A673 (cell line): ENCODE measurements around the gene TMC1. TPM values are rescaled to one million over a fixed set of nuclear protein-coding genes. Genes with fewer than 3 reads are reported as not detected.

Experiments
- BruUV-seq: library from RNA; stranded (reverse); fragments of 400-500 nt; replicated peaks from 2 replicates; lab custom pipeline; 2021; lab: Mats Ljungman, UMichigan
- CTCF ChIA-PET: fragments of 300-600 bp; sonication (Branson Sonifier 250); formaldehyde crosslinking; loops from one replicate; lab custom pipeline; 2022; ENCODE audit warnings: antibody characterized with exemption; lab: Charles Lee
- POLR2A ChIA-PET: fragments of 300-600 bp; sonication (Branson Sonifier 250); formaldehyde crosslinking; loops from one replicate; lab custom pipeline; 2022; ENCODE audit warnings: antibody characterized with exemption; ENCODE audit not compliant: low non-redundant PET; lab: Charles Lee
- DNase-seq: peaks from one replicate; pipeline ENCODE4 v3.0.0-alpha.2; 2015; ENCODE audit warnings: low spot score
- H3K27ac ChIP-seq: fragments of 200-600 bp; sonication (generic); 2 replicates; pipeline ENCODE4 v1.5.1; 2016; ENCODE audit warnings: mixed run types, low read depth, mild to moderate bottlenecking, mixed read lengths, antibody characterized with exemption, low read length; ENCODE audit not compliant: poor library complexity, severe bottlenecking
- H3K27me3 ChIP-seq: fragments of 200-600 bp; sonication (generic); replicated peaks from 2 replicates; pipeline ENCODE4 v1.6.1; 2017; ENCODE audit warnings: mixed run types, low read depth, mild to moderate bottlenecking, mixed read lengths, antibody characterized with exemption, low read length; ENCODE audit not compliant: insufficient read depth, poor library complexity
- H3K36me3 ChIP-seq: fragments of 200-600 bp; sonication (generic); 2 replicates; pipeline ENCODE4 v1.6.1; 2016; ENCODE audit warnings: mixed run types, mild to moderate bottlenecking, mixed read lengths, antibody characterized with exemption, low read length; ENCODE audit not compliant: insufficient read depth, poor library complexity, severe bottlenecking
- H3K4me1 ChIP-seq: fragments of 200-600 bp; sonication (generic); 2 replicates; pipeline ENCODE4 v1.6.1; 2017; ENCODE audit warnings: mixed run types, mild to moderate bottlenecking, mixed read lengths, antibody characterized with exemption, low read length; ENCODE audit not compliant: insufficient read depth, poor library complexity, severe bottlenecking
- H3K4me3 ChIP-seq: fragments of 200-600 bp; sonication (generic); 2 replicates; pipeline ENCODE4 v1.5.1; 2016; ENCODE audit warnings: low read depth, mixed run types, mild to moderate bottlenecking, mixed read lengths, low read length; ENCODE audit not compliant: poor library complexity, severe bottlenecking
- H3K9me3 ChIP-seq: fragments of 200-600 bp; sonication (generic); 2 replicates; pipeline ENCODE4 v1.6.1; 2016; ENCODE audit warnings: mixed run types, low read depth, mild to moderate bottlenecking, mixed read lengths, antibody characterized with exemption, low read length; ENCODE audit not compliant: poor library complexity, severe bottlenecking
- CTCF ChIP-seq: fragments of 300-800, 200-600 bp; sonication (generic); conservative IDR thresholded peaks from 2 replicates; pipeline ENCODE4 v1.5.1; 2017; ENCODE audit warnings: low read depth, mild to moderate bottlenecking, antibody characterized with exemption, low read length, moderate library complexity, mixed read lengths
- EZH2 ChIP-seq: fragments of 200-600 bp; sonication (generic); IDR thresholded peaks from 2 replicates; pipeline ENCODE4 v1.6.1; 2017; ENCODE audit warnings: borderline replicate concordance, low read depth, mild to moderate bottlenecking, mixed read lengths, antibody characterized with exemption, low read length; ENCODE audit not compliant: poor library complexity, severe bottlenecking
- intact Hi-C: fragments of 100-400 bp; cut with micrococcal nuclease; formaldehyde crosslinking; loops from one replicate; pipeline ENCODE4 v1.10.0; 2022; ENCODE audit not compliant: unreplicated experiment
- total RNA-seq: library from RNA; stranded (reverse); gene quantifications from 2 replicates; pipeline ENCODE4 v1.2.3, GENCODE V29; 2021

The TMC1 gene
- total RNA-seq, 1 experiment from 2014 or later = 0.75 TPM

GRCh38 chr9:72872718-72873117, 351.3 kb downstream of the TMC1 start:
- Histone ChIP-seq H3K27me3 (no peaks in the 10 kb centered on the region), H3K27ac (no peak overlapping the region), H3K36me3 (no peaks in the 10 kb centered on the region), H3K9me3 (no peaks in the 10 kb centered on the region), H3K4me1 (peaks cover 6% of the 10 kb centered on the region), H3K4me3 (no peak overlapping the region)
- intact Hi-C loops = no loop called here
- no TSS peak for BruUV-seq
- no peak for TF ChIP-seq CTCF
- TF ChIP-seq EZH2 = no peak
- ChIA-PET CTCF (interaction anchor here (2.6 kb wide), 1 partner anchor 150 kb away, joined by 18 read pairs; no protein-coding TSS in a partner anchor), POLR2A (no interaction called here)
- DNase-seq = no peak

- POLR2A ChIA-PET = no interaction called here
- BruUV-seq = no TSS peak
- Histone ChIP-seq H3K9me3 (no peaks in the 10 kb centered on the region), H3K27me3 (no peaks in the 10 kb centered on the region), H3K27ac (no peak overlapping the region), H3K4me1 (peaks cover 6% of the 10 kb centered on the region), H3K36me3 (no peaks in the 10 kb centered on the region), H3K4me3 (no peak overlapping the region)
- CTCF ChIA-PET = no interaction called here
- intact Hi-C loops = no loop called here
- TF ChIP-seq CTCF (no peak), EZH2 (no peak)
- no peak for DNase-seq
Observed at GRCh38 chr9:72873456-72873855, 352.0 kb downstream of the TMC1 start.

- intact Hi-C loops = no loop called here
- ChIA-PET CTCF (no interaction called here), POLR2A (no interaction called here)
- Histone ChIP-seq H3K4me1 (no peaks in the 10 kb centered on the region), H3K9me3 (no peaks in the 10 kb centered on the region), H3K36me3 (no peaks in the 10 kb centered on the region), H3K4me3 (no peak overlapping the region), H3K27ac (no peak overlapping the region), H3K27me3 (no peaks in the 10 kb centered on the region)
- no peak for DNase-seq
- TF ChIP-seq CTCF = no peak
- BruUV-seq = no TSS peak
Observed at GRCh38 chr9:72874344-72874743, 352.9 kb downstream of the TMC1 start.
